Osteoblast (primary cell): Measurements from ENCODE around the gene CLEC20A. TPM values are rescaled to one million over a fixed set of nuclear protein-coding genes. Genes with fewer than 3 reads are reported as not detected.

Experiments
- DNase-seq: peaks from one replicate; pipeline ENCODE4 v3.0.0; 2011; ENCODE audit warnings: low spot score, mixed read lengths; ENCODE audit not compliant: insufficient read length; ENCODE audit errors: missing footprints
- H2AFZ ChIP-seq: 2 replicates; pipeline ENCODE4 v1.6.0; 2011; ENCODE audit warnings: mild to moderate bottlenecking, low read length
- H3K27ac ChIP-seq: 2 replicates; pipeline ENCODE4 v1.5.1; 2011; ENCODE audit warnings: mild to moderate bottlenecking, low read depth, low read length, moderate library complexity
- H3K27me3 ChIP-seq: 2 replicates; pipeline ENCODE4 v1.6.0; 2012; ENCODE audit warnings: mild to moderate bottlenecking, control low read depth, inconsistent platforms, low read length, moderate library complexity; ENCODE audit not compliant: insufficient read depth
- H3K36me3 ChIP-seq: 2 replicates; pipeline ENCODE4 v1.5.1; 2011; ENCODE audit warnings: mild to moderate bottlenecking, low read length, control low read depth, moderate library complexity; ENCODE audit not compliant: insufficient read depth
- H3K4me1 ChIP-seq: 2 replicates; pipeline ENCODE4 v1.5.1; 2011; ENCODE audit warnings: mild to moderate bottlenecking, low read length, control low read depth, moderate library complexity; ENCODE audit not compliant: insufficient read depth
- H3K4me2 ChIP-seq: 2 replicates; pipeline ENCODE4 v1.6.0; 2011; ENCODE audit warnings: mild to moderate bottlenecking, low read length; ENCODE audit not compliant: insufficient read depth
- H3K4me3 ChIP-seq: fragments of 200-600 bp; sonication (generic); 3 replicates; pipeline ENCODE4 v1.5.1; 2012; ENCODE audit warnings: mild to moderate bottlenecking, low read length, inconsistent platforms; ENCODE audit not compliant: insufficient read depth
- H3K79me2 ChIP-seq: 2 replicates; pipeline ENCODE4 v1.6.0; 2012; ENCODE audit warnings: mild to moderate bottlenecking, low read length, control low read depth, inconsistent platforms; ENCODE audit not compliant: insufficient read depth
- H3K9me3 ChIP-seq: 2 replicates; pipeline ENCODE4 v1.5.1; 2011; ENCODE audit warnings: low read depth, low read length, control low read depth
- H4K20me1 ChIP-seq: 2 replicates; pipeline ENCODE4 v1.6.0; 2012; ENCODE audit warnings: mild to moderate bottlenecking, low read length, control low read depth; ENCODE audit not compliant: insufficient read depth
- small RNA-seq: library from RNA; depleted of rRNA; stranded (forward); fragments of <200 nt; gene quantifications from one replicate; pipeline ENCODE3, GENCODE V24; 2012
- total RNA-seq: library from RNA; depleted of rRNA; stranded (reverse); fragments of >200 nt; gene quantifications from 2 replicates; pipeline ENCODE4 v1.2.3, GENCODE V29; 2012
- TF ChIP-seq, protein P1 (sequence below): IDR thresholded peaks from 2 replicates; pipeline ENCODE4 v1.5.1; 2011; ENCODE audit warnings: mild to moderate bottlenecking, low read depth, low read length, moderate library complexity; ENCODE audit errors: extremely low read depth

Gene CLEC20A
- total RNA-seq, 1 donor, result under 0.01 TPM

DNA sequence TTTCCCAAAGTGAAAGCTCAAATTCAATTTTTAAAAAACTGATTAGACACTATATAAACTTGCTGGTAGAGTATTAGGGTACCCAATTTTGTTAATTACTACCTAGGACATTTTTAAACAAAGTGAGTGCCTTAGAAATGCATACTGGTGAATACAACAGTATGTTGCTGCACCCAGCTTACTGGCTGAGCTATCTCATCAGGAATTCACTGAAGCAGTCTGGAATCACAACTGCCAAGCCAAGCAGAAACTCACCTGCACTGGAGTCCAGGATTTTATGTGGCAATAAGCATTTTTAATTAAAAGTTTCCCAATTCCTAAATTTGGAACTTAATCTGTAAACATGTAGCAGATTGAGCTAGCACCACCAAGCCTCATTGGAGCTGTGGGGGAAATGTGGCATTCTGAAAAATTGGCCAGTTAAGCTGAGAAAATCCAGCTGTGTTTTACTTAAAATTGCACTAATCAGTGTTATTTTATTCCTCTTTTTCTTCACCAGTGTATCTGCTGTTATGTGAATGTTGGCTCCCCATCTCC lies 61.8 kb downstream of the CLEC20A start:
- no peaks in the 10 kb centered on the region for H3K9me3 ChIP-seq
- H4K20me1 ChIP-seq, result no peaks in the 10 kb centered on the region
- H3K27me3 ChIP-seq, result no peaks in the 10 kb centered on the region
- H3K36me3 ChIP-seq, result no peaks in the 10 kb centered on the region
- no peak for DNase-seq
- TF ChIP-seq, protein P1, sequence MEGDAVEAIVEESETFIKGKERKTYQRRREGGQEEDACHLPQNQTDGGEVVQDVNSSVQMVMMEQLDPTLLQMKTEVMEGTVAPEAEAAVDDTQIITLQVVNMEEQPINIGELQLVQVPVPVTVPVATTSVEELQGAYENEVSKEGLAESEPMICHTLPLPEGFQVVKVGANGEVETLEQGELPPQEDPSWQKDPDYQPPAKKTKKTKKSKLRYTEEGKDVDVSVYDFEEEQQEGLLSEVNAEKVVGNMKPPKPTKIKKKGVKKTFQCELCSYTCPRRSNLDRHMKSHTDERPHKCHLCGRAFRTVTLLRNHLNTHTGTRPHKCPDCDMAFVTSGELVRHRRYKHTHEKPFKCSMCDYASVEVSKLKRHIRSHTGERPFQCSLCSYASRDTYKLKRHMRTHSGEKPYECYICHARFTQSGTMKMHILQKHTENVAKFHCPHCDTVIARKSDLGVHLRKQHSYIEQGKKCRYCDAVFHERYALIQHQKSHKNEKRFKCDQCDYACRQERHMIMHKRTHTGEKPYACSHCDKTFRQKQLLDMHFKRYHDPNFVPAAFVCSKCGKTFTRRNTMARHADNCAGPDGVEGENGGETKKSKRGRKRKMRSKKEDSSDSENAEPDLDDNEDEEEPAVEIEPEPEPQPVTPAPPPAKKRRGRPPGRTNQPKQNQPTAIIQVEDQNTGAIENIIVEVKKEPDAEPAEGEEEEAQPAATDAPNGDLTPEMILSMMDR, result no peak
- no peak overlapping the region for H2AFZ ChIP-seq
- H3K4me3 ChIP-seq, result no peak overlapping the region
- no peak overlapping the region for H3K4me2 ChIP-seq
- H3K79me2 ChIP-seq, result no peaks in the 10 kb centered on the region
- H3K27ac ChIP-seq, result no peak overlapping the region
- H3K4me1 ChIP-seq, result no peaks in the 10 kb centered on the region

DNA sequence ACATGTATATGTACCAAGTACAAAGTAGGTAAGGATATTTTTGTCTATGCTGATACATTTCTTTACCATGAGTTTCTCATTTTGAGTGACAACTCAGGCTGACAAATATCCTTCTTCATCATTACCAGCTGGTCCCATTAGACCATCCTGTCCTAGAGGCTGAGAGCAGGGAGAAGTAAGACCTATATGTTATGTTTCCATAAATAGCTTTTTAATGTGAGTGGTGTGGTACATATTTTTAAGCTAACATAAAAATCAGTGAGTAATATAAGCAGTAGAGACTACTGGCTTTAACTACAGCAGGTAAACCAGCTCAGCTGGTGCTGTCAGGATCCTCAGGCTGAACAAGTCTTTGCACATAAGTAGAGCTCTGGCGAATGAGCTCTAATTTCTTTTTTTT lies 62.4 kb downstream of the CLEC20A start:
- Histone ChIP-seq H2AFZ (no peak overlapping the region), H4K20me1 (no peaks in the 10 kb centered on the region), H3K27ac (no peak overlapping the region), H3K36me3 (no peaks in the 10 kb centered on the region), H3K79me2 (no peaks in the 10 kb centered on the region), H3K4me3 (no peak overlapping the region), H3K4me2 (no peak overlapping the region), H3K9me3 (no peaks in the 10 kb centered on the region), H3K27me3 (no peaks in the 10 kb centered on the region), H3K4me1 (no peaks in the 10 kb centered on the region)
- TF ChIP-seq, protein P1, result no peak
- DNase-seq, result peak; percentile 14

Small RNAs within 50 kb of the gene (small RNA-seq; reads per million reads assigned to genes)
- not detected for gene RF00017

Other genes starting within 250 kb of the CLEC20A start
- gene TEX35, start 16.1 kb upstream of the CLEC20A start, total RNA-seq, result not detected in 2 replicates
- gene RALGPS2, start 228.3 kb upstream of the CLEC20A start, total RNA-seq, result 40.2 and 48.0 TPM in 2 replicates